BJ (cell line): Measurements from ENCODE around the gene GATA1. TPM values are rescaled to one million over a fixed set of nuclear protein-coding genes. Genes with fewer than 3 reads are reported as not detected.

ENCODE experiments used
- CTCF ChIA-PET: fragments of 350-600 bp; formaldehyde crosslinking; extraction: SDS; loops from one replicate; lab custom pipeline; 2021; ENCODE audit warnings: antibody characterized with exemption, inconsistent platforms; lab: Yijun Ruan, JAX
- POLR2A ChIA-PET: fragments of 300-600 bp; sonication (Branson Sonifier 250); formaldehyde crosslinking; extraction: SDS; loops from one replicate; lab custom pipeline; 2021; ENCODE audit warnings: antibody characterized with exemption; lab: Charles Lee
- DNase-seq: peaks from one replicate; pipeline ENCODE4 v3.0.0-alpha.2; 2011; ENCODE audit warnings: low read depth
- H3K27me3 ChIP-seq: 2 replicates; pipeline ENCODE4 v1.6.0; 2011; ENCODE audit warnings: low read length; ENCODE audit not compliant: control insufficient read depth, insufficient read depth
- H3K36me3 ChIP-seq: 2 replicates; pipeline ENCODE4 v1.5.1; 2011; ENCODE audit warnings: low read length; ENCODE audit not compliant: control insufficient read depth, insufficient read depth
- H3K4me3 ChIP-seq: 2 replicates; pipeline ENCODE4 v1.5.1; 2011; ENCODE audit warnings: low read depth, mild to moderate bottlenecking, control low read depth, low read length
- polyA plus RNA-seq: library from polyadenylated mRNA; depleted of rRNA; stranded (reverse); fragments of >200 nt; gene quantifications from 2 replicates; pipeline ENCODE4 v1.2.3, GENCODE V29; 2011
- TF ChIP-seq, protein P1 (sequence below): IDR thresholded peaks from 2 replicates; pipeline ENCODE4 v1.5.1; 2011; ENCODE audit warnings: low read depth, mild to moderate bottlenecking, control low read depth, inconsistent platforms, low read length, moderate library complexity; ENCODE audit not compliant: insufficient read depth

The GATA1 gene
- polyA plus RNA-seq, 1 experiment, result not detected

DNA sequence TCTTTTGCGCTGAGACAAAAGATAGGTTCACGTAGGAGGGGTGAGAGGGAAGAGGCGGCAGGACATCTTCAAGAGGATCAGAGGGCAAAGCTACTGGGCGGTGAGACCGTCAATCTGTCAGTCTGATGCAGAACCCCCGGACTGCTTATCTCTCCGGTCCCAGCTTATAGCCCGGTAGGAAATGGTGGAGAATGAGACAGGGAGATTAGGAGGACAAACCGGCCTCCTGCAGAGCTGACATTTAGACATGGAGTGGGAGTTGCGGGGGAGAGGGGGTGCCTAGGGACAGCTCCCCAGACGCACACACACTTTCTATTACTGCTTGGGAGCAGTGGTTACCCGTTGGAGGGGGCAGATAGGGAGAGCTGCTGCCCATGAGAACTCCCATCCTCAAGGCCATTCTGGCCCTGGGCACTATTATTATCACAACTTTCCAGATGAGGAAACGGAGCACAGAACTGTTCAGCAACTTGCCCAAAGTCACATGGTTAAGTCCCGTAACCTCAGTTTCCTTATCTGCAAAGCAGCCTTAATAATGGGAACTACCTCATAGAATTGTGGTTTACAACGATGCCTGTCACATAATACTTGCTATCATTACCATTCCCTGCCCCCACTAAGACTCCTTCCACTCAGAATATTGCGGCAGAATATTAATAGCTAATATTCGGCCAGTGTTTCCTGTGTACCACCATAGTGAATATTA, 14.3 kb downstream of the GATA1 start:
- POLR2A ChIA-PET, result interaction anchor here (1.3 kb wide), 1 partner anchor 97 kb away, joined by 3 read pairs; the partner anchor contains the start of genes PQBP1 and TIMM17B
- DNase-seq, result no peak

DNA sequence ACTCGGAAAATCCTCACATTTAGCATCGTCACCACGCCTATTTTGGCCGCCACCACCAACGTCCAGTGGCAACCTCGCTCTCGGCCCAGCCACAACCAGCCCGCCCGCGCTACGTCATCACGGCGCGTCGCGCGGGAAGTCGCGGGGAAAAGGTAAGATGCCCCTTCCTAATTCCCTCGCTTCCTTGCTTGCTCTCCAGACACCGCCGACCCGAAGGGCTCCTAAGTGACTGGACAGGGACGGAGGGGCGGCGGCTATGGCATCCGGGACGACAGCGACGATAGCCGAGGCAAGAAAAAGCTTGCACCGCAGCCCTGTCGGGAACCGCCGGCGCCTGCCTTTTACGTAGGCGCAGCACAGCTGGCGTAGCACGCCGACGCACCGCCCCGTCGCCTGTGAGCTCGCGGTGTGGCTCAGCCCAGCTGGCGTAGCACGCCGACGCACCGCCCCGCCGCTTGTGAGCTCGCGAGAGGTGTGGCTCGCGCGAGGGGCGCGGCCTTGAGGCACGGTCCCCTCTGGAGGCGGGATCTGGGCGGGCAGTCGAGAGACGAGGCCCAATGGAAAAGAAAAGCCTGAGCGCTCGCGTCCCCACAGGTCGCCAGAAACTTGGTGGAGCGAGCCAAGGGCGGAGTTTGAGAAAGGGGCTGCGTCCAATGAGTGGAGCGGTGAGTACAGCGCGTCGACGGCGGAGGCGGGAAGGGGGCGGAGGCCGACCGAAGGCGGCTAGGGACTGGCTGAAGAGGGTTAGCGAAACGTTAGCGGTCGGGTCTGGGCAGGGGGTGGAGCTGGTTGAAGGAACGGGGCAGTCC, 15.1 kb downstream of the GATA1 start, which contains the start of gene HDAC6:
HDAC6 (plus strand) TSS at position 788 of the 809 bp plus-strand sequence. CDS start 626 bp downstream, outside the sequence.
- ChIA-PET CTCF (interaction anchor here (0.6 kb wide), 1 partner anchor 11 kb away, joined by 3 read pairs; no protein-coding TSS in a partner anchor), POLR2A (interaction anchor here (1.3 kb wide), 1 partner anchor 96 kb away, joined by 3 read pairs; the partner anchor contains the start of genes PQBP1 and TIMM17B)
- peak within 1 kb of the TSS; percentile 78 for H3K4me3 ChIP-seq
- TF ChIP-seq, protein P1, sequence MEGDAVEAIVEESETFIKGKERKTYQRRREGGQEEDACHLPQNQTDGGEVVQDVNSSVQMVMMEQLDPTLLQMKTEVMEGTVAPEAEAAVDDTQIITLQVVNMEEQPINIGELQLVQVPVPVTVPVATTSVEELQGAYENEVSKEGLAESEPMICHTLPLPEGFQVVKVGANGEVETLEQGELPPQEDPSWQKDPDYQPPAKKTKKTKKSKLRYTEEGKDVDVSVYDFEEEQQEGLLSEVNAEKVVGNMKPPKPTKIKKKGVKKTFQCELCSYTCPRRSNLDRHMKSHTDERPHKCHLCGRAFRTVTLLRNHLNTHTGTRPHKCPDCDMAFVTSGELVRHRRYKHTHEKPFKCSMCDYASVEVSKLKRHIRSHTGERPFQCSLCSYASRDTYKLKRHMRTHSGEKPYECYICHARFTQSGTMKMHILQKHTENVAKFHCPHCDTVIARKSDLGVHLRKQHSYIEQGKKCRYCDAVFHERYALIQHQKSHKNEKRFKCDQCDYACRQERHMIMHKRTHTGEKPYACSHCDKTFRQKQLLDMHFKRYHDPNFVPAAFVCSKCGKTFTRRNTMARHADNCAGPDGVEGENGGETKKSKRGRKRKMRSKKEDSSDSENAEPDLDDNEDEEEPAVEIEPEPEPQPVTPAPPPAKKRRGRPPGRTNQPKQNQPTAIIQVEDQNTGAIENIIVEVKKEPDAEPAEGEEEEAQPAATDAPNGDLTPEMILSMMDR, result no peak
- H3K27me3 ChIP-seq, result no peaks in the 10 kb centered on the region
- DNase-seq, result peak; percentile 95
- no peaks in the 10 kb centered on the region for H3K36me3 ChIP-seq

More for the DNA sequence above, 14.3 kb downstream of the GATA1 start:
- peak overlapping the region; percentile 65 for H3K4me3 ChIP-seq
- no peaks in the 10 kb centered on the region for H3K27me3 ChIP-seq
- TF ChIP-seq, protein P1, result no peak
- H3K36me3 ChIP-seq, result no peaks in the 10 kb centered on the region
- CTCF ChIA-PET, result no interaction called here

DNA sequence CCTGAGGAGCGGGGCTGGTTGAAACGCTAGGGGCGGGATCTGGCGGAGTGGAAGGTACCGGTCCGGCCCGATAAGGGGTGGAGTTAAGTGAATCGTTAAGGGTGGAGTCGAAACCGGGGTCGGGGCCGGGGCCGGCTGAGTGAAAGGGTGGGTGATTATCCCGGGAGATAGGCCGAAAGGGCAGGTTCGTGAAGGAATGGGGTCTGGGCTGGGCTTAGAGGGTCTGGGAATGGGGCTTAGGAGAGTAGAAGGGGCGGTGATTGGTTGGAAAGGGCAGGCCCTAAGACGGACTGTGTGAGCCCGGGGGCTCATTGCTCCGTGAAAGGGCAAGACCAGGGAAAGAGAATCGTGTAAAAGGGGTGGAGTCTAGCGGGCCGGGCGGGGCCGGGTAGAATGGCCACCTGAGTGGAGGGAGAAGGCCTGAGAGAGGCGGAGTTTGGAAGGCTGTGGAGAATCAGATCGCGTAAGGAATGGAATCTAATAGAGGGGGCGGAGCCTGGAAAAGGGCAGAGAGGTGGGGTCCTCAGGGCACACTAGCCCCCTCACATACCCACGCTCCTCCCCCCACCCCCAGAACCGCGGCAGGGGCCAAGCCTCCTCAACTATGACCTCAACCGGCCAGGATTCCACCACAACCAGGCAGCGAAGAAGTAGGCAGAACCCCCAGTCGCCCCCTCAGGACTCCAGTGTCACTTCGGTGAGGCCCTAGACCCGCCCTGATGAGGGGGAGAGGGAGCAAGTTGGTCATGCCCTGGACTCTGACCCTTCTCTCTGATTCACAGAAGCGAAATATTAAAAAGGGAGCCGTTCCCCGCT, 15.9 kb downstream of the GATA1 start:
- TF ChIP-seq, protein P1, result no peak
- peak overlapping the region; percentile 78 for H3K4me3 ChIP-seq
- DNase-seq, result peak; percentile 14
- POLR2A ChIA-PET, result interaction anchor here (1.3 kb wide), 1 partner anchor 95 kb away, joined by 3 read pairs; the partner anchor contains the start of genes PQBP1 and TIMM17B
- CTCF ChIA-PET, result interaction anchor here (0.6 kb wide), 1 partner anchor 10 kb away, joined by 3 read pairs; no protein-coding TSS in a partner anchor
- H3K27me3 ChIP-seq, result no peaks in the 10 kb centered on the region
- no peaks in the 10 kb centered on the region for H3K36me3 ChIP-seq

DNA sequence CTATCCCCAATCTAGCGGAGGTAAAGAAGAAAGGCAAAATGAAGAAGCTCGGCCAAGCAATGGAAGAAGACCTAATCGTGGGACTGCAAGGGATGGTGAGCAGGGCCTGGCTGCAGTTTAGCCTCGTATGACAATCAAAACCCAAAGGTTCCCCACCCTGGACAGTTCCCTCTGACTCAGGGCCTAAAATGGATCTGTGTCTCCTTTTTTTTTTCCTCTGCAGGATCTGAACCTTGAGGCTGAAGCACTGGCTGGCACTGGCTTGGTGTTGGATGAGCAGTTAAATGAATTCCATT, 16.5 kb downstream of the GATA1 start:
- Histone ChIP-seq H3K36me3 (no peaks in the 10 kb centered on the region), H3K27me3 (no peaks in the 10 kb centered on the region), H3K4me3 (peak overlapping the region; percentile 78)
- CTCF ChIA-PET, result no interaction called here
- TF ChIP-seq, protein P1, result no peak
- POLR2A ChIA-PET, result no interaction called here
- no peak for DNase-seq
